Measurements from ENCODE around the gene ANK2. TPM values are rescaled to one million over a fixed set of nuclear protein-coding genes. Genes with fewer than 3 reads are reported as not detected.

The ANK2 gene
- total and polyA plus RNA-seq, 2 experiments from 2014 or later: 49.4 to 190 TPM

DNA sequence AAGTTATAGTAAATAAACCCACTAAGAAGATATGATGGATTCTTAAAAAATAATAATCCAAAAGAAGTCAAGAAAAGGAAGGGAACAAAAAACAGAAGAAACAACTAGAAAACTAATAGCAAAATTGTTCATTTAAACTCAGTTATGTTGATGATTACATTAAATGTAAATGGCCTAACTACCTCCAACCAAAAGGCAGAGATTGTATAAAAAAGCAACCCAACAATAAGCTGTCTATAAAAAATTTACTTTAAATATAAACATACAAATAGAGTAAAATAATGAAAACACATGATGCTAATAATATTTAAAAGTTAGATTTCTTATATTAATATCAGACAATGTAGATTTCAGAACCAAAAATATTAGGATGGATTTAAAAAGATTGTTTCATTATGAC lies 371.5 kb downstream of the ANK2 start:
- H3K4me3 ChIP-seq: no peak overlapping the region
- H3K36me3 ChIP-seq: no peaks in the 10 kb centered on the region
- H3K4me1 ChIP-seq (ENCODE audit: low read depth): no peaks in the 10 kb centered on the region
- TF ChIP-seq CTCF (IDR thresholded peaks at IDR 0.05; ENCODE audit: low read depth, low read length): no peak
- no peaks in the 10 kb centered on the region for H3K9me3 ChIP-seq (ENCODE audit: low read depth)
- H3K27ac ChIP-seq: no peak overlapping the region
- no peak for DNase-seq (ENCODE audit: low read depth in 1 of 2, low spot score in 1 of 2)
- no peaks in the 10 kb centered on the region for H3K27me3 ChIP-seq

GRCh38 chr4:113423631-113424030 lies 374.2 kb downstream of the ANK2 start:
- H3K4me3 ChIP-seq: no peak overlapping the region
- H3K4me1 ChIP-seq (ENCODE audit: low read depth): no peaks in the 10 kb centered on the region
- no peak for TF ChIP-seq CTCF (IDR thresholded peaks at IDR 0.05; ENCODE audit: low read depth, low read length)
- H3K36me3 ChIP-seq: no peaks in the 10 kb centered on the region
- no peaks in the 10 kb centered on the region for H3K27me3 ChIP-seq
- H3K9me3 ChIP-seq (ENCODE audit: low read depth): no peaks in the 10 kb centered on the region
- DNase-seq (ENCODE audit: low read depth in 1 of 2, low spot score in 1 of 2): peak in 1 of 2 donors; percentile 56
- H3K27ac ChIP-seq: no peak overlapping the region

GRCh38 chr4:113433116-113433515 lies 383.7 kb downstream of the ANK2 start:
- no peaks in the 10 kb centered on the region for H3K9me3 ChIP-seq (ENCODE audit: low read depth)
- H3K4me3 ChIP-seq: no peak overlapping the region
- no peaks in the 10 kb centered on the region for H3K4me1 ChIP-seq (ENCODE audit: low read depth)
- no peak for TF ChIP-seq CTCF (IDR thresholded peaks at IDR 0.05; ENCODE audit: low read depth, low read length)
- H3K36me3 ChIP-seq: no peaks in the 10 kb centered on the region
- no peak for DNase-seq (ENCODE audit: low read depth in 1 of 2, low spot score in 1 of 2)
- no peak overlapping the region for H3K27ac ChIP-seq
- no peaks in the 10 kb centered on the region for H3K27me3 ChIP-seq
